HCT116 (cell line): ENCODE data around the gene E4F1. TPM values are rescaled to one million over a fixed set of nuclear protein-coding genes. Genes with fewer than 3 reads are reported as not detected.
A peak's percentile ranks its signal among the peaks of the same experiment; 100 is the strongest.

Source experiments
- ATAC-seq: fragments of 200-7000 bp; cut with Tn5 transposase; 2 replicates; pipeline ENCODE4 v1.9.1; 2020; ENCODE audit warnings: mild to moderate bottlenecking, moderate library complexity
- BruUV-seq: library from RNA; stranded (reverse); fragments of 400-500 nt; replicated peaks from 2 replicates; lab custom pipeline; 2021; lab: Mats Ljungman, UMichigan
- CTCF ChIA-PET: fragments of 300-600 bp; sonication (Branson Sonifier 250); formaldehyde crosslinking; loops from one replicate; lab custom pipeline; 2021; ENCODE audit warnings: antibody characterized with exemption; lab: Charles Lee
- POLR2A ChIA-PET: fragments of 300-600, 350-600 bp; sonication (Branson Sonifier 250); formaldehyde crosslinking; loops from one replicate; lab custom pipeline; 2021; ENCODE audit warnings: antibody characterized with exemption; lab: Charles Lee
- RAD21 ChIA-PET, 2 experiments: fragments of 300-600 bp; sonication (Branson Sonifier 250); formaldehyde crosslinking; loops; one replicate each; lab custom pipeline; 2023; ENCODE audit warnings: low total read pairs in 2 of 2; ENCODE audit not compliant: uncharacterized antibody in 2 of 2, unreplicated experiment in 2 of 2, low non-redundant PET in 1 of 2; lab: Charles Lee
- DNase-seq: peaks from one replicate; pipeline ENCODE4 v3.0.0-alpha.2; 2010; ENCODE audit warnings: low read depth, low spot score
- H2AFZ ChIP-seq: fragments of 200-600 bp; shearing (Covaris generic), sonication (generic); 2 replicates; pipeline ENCODE4 v1.6.1; 2017; ENCODE audit warnings: low read depth, mixed run types, mixed read lengths, antibody characterized with exemption, low read length; ENCODE audit not compliant: poor library complexity, severe bottlenecking
- H3K27ac ChIP-seq: 2 replicates; pipeline ENCODE4 v1.5.1; 2012; ENCODE audit warnings: low read depth, low read length
- H3K27me3 ChIP-seq: fragments of 200-600 bp; sonication (generic); 2 replicates; pipeline ENCODE4 v1.6.1; 2016; ENCODE audit warnings: mixed run types, low read length, mixed read lengths; ENCODE audit not compliant: insufficient read depth
- H3K36me3 ChIP-seq, 2 experiments: fragments of 200-500 bp in 1 of 2; fragments of 200-600 bp in 1 of 2; sonication (Bioruptor generic) in 1 of 2; sonication (generic) in 1 of 2; 2 replicates each; pipeline versions ENCODE4 v1.5.1 to v1.6.1; 2014 to 2016; ENCODE audit warnings: low read length in 2 of 2, inconsistent platforms in 1 of 2, mixed read lengths in 1 of 2, mixed run types in 1 of 2; ENCODE audit not compliant: insufficient read depth in 2 of 2, control insufficient read depth in 1 of 2
- H3K4me1 ChIP-seq, 2 experiments: fragments of 200-600 bp in 1 of 2; sonication (generic) in 1 of 2; 2 replicates each; pipeline versions ENCODE4 v1.5.1 to v1.6.1; 2012 to 2017; ENCODE audit warnings: low read length in 2 of 2, inconsistent platforms in 1 of 2, mild to moderate bottlenecking in 1 of 2, mixed read lengths in 1 of 2, mixed run types in 1 of 2, moderate library complexity in 1 of 2; ENCODE audit not compliant: insufficient read depth in 2 of 2, control insufficient read depth in 1 of 2
- H3K4me2 ChIP-seq: fragments of 200-600 bp; sonication (generic); 2 replicates; pipeline ENCODE4 v1.6.1; 2017; ENCODE audit warnings: mixed run types, low read length, mixed read lengths
- H3K4me3 ChIP-seq, 2 experiments: fragments of 200-600 bp in 1 of 2; sonication (generic) in 1 of 2; replicated peaks in 1 of 2; 2 replicates each; pipeline ENCODE4 v1.5.1; 2011 to 2016; ENCODE audit warnings: low read length in 2 of 2, control low read depth in 1 of 2, low read depth in 1 of 2, mild to moderate bottlenecking in 1 of 2, mixed read lengths in 1 of 2, mixed run types in 1 of 2
- H3K79me2 ChIP-seq: fragments of 200-600 bp; sonication (generic); 2 replicates; pipeline ENCODE4 v1.6.1; 2017; ENCODE audit warnings: mild to moderate bottlenecking, mixed run types, low read length, moderate library complexity, mixed read lengths; ENCODE audit not compliant: insufficient read depth
- H3K9ac ChIP-seq: fragments of 200-600 bp; sonication (generic); 2 replicates; pipeline ENCODE4 v1.6.1; 2016; ENCODE audit warnings: low read length, mixed read lengths
- H3K9me2 ChIP-seq: fragments of 200-600 bp; sonication (generic), shearing (Covaris generic); 2 replicates; pipeline ENCODE4 v1.6.1; 2017; ENCODE audit warnings: mixed run types, mild to moderate bottlenecking, moderate library complexity; ENCODE audit not compliant: insufficient read depth
- H3K9me3 ChIP-seq, 2 experiments: fragments of 200-500 bp in 1 of 2; fragments of 200-600 bp in 1 of 2; sonication (Bioruptor generic) in 1 of 2; sonication (generic) in 1 of 2; 2 replicates each; pipeline ENCODE4 v1.6.1; 2014 to 2017; ENCODE audit warnings: low read length in 2 of 2, mixed read lengths in 2 of 2, inconsistent platforms in 1 of 2, low read depth in 1 of 2, mild to moderate bottlenecking in 1 of 2, mixed run types in 1 of 2, moderate library complexity in 1 of 2; ENCODE audit not compliant: control insufficient read depth in 1 of 2, insufficient read depth in 1 of 2
- H4K20me1 ChIP-seq: fragments of 200-600 bp; sonication (generic), shearing (Covaris generic); 2 replicates; pipeline ENCODE4 v1.6.1; 2017; ENCODE audit warnings: mixed run types, mild to moderate bottlenecking, moderate library complexity; ENCODE audit not compliant: insufficient read depth
- CBX3 ChIP-seq: IDR thresholded peaks from 2 replicates; pipeline ENCODE4 v1.6.1; 2012; ENCODE audit warnings: low read depth
- CEBPB ChIP-seq: IDR thresholded peaks from 2 replicates; pipeline ENCODE4 v1.6.1; 2012; ENCODE audit warnings: low read depth
- ELF1 ChIP-seq: IDR thresholded peaks from 2 replicates; pipeline ENCODE4 v1.6.1; 2012; ENCODE audit warnings: low read depth, borderline replicate concordance
- EZH2 ChIP-seq: fragments of 200-600 bp; sonication (generic); IDR thresholded peaks from 2 replicates; pipeline ENCODE4 v1.6.1; 2017; ENCODE audit warnings: antibody characterized with exemption, mixed run types
- EZH2phosphoT487 ChIP-seq: fragments of 200-600 bp; IDR thresholded peaks from 2 replicates; pipeline ENCODE4 v1.6.1; 2018; ENCODE audit warnings: antibody characterized with exemption, borderline replicate concordance
- FOSL1 ChIP-seq: IDR thresholded peaks from 2 replicates; pipeline ENCODE4 v1.6.1; 2012; ENCODE audit warnings: low read depth
- POLR2AphosphoS5 ChIP-seq: IDR thresholded peaks from 2 replicates; pipeline ENCODE4 v1.6.1; 2011; ENCODE audit warnings: mild to moderate bottlenecking, low read depth, low read length, moderate library complexity
- RAD21 ChIP-seq: IDR thresholded peaks from 2 replicates; pipeline ENCODE4 v1.6.1; 2012; ENCODE audit warnings: low read depth, mild to moderate bottlenecking
- SP1 ChIP-seq: IDR thresholded peaks from 2 replicates; pipeline ENCODE4 v1.6.1; 2012; ENCODE audit warnings: low read depth
- YY1 ChIP-seq: IDR thresholded peaks from 2 replicates; pipeline ENCODE4 v1.6.1; 2011; ENCODE audit warnings: low read length, low read depth, moderate library complexity, mild to moderate bottlenecking; ENCODE audit not compliant: insufficient replicate concordance; ENCODE audit errors: extremely low read depth
- ZBTB33 ChIP-seq: IDR thresholded peaks from 2 replicates; pipeline ENCODE4 v1.6.1; 2011; ENCODE audit warnings: mild to moderate bottlenecking, low read length, moderate library complexity; ENCODE audit not compliant: insufficient replicate concordance; ENCODE audit errors: extremely low read depth
- ZFX ChIP-seq: fragments of 450-650 bp; IDR thresholded peaks from 2 replicates; pipeline ENCODE4 v1.6.1; 2017
- ZNF274 ChIP-seq: fragments of 200-500 bp; sonication (Bioruptor generic); IDR thresholded peaks from 2 replicates; pipeline ENCODE4 v1.6.1; 2014; ENCODE audit warnings: mild to moderate bottlenecking, low read depth, low read length, inconsistent platforms
- intact Hi-C: fragments of 100-400 bp; cut with micrococcal nuclease; formaldehyde crosslinking; loops from 2 replicates; pipeline ENCODE4 v1.10.0; 2022
- total RNA-seq: library from RNA; stranded (reverse); gene quantifications from one replicate; pipeline ENCODE4 v1.2.1, GENCODE V29; 2021; ENCODE audit not compliant: unreplicated experiment
- TF ChIP-seq, protein P1 (sequence below): IDR thresholded peaks from 2 replicates; pipeline ENCODE4 v1.6.1; 2012
- TF ChIP-seq, protein P2 (sequence below): IDR thresholded peaks from 2 replicates; pipeline ENCODE4 v1.6.1; 2012; ENCODE audit warnings: low read depth

E4F1 gene
- total RNA-seq, 1 experiment from 2014 or later = 40.7 TPM

GRCh38 chr16:2226245-2226793 is 2.9 kb downstream of the E4F1 start:
- ChIA-PET CTCF (no interaction called here), RAD21 (interaction anchor here (0.6 to 1.1 kb wide), 3 partner anchors 8 to 32 kb away, joined by 3 to 4 read pairs (median 3); no protein-coding TSS in a partner anchor), POLR2A (interaction anchor here (0.6 to 1.4 kb wide), 5 partner anchors 13 to 525 kb away, joined by 3 to 6 read pairs (median 4); partner anchors contain the start of genes ECI1 and TRAF7)
- no peak for DNase-seq
- no peak overlapping the region for H2AFZ ChIP-seq
- ATAC-seq = no peak
- H3K4me3 ChIP-seq = no peak overlapping the region
- no peaks in the 10 kb centered on the region for H3K9me2 ChIP-seq
- H3K9ac ChIP-seq = no peak overlapping the region
- peaks cover 6 to 16% of the 10 kb centered on the region in 2 experiments; a peak in 3 of 4 replicates for H3K36me3 ChIP-seq
- peaks cover 63% of the 10 kb centered on the region for H3K79me2 ChIP-seq
- peak overlapping the region; percentile 97 for H3K27ac ChIP-seq
- H3K9me3 ChIP-seq = no peaks in the 10 kb centered on the region
- no peaks in the 10 kb centered on the region for H3K27me3 ChIP-seq
- TF ChIP-seq ZNF274 (no peak), POLR2AphosphoS5 (no peak), ZBTB33 (no peak), RAD21 (no peak), ZFX (no peak), CBX3 (no peak), EZH2 (no peak), EZH2phosphoT487 (no peak), ELF1 (no peak), YY1 (no peak), CEBPB (no peak), FOSL1 (no peak), SP1 (no peak)
- TF ChIP-seq, protein P1, sequence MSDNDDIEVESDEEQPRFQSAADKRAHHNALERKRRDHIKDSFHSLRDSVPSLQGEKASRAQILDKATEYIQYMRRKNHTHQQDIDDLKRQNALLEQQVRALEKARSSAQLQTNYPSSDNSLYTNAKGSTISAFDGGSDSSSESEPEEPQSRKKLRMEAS = no peak
- TF ChIP-seq, protein P2, sequence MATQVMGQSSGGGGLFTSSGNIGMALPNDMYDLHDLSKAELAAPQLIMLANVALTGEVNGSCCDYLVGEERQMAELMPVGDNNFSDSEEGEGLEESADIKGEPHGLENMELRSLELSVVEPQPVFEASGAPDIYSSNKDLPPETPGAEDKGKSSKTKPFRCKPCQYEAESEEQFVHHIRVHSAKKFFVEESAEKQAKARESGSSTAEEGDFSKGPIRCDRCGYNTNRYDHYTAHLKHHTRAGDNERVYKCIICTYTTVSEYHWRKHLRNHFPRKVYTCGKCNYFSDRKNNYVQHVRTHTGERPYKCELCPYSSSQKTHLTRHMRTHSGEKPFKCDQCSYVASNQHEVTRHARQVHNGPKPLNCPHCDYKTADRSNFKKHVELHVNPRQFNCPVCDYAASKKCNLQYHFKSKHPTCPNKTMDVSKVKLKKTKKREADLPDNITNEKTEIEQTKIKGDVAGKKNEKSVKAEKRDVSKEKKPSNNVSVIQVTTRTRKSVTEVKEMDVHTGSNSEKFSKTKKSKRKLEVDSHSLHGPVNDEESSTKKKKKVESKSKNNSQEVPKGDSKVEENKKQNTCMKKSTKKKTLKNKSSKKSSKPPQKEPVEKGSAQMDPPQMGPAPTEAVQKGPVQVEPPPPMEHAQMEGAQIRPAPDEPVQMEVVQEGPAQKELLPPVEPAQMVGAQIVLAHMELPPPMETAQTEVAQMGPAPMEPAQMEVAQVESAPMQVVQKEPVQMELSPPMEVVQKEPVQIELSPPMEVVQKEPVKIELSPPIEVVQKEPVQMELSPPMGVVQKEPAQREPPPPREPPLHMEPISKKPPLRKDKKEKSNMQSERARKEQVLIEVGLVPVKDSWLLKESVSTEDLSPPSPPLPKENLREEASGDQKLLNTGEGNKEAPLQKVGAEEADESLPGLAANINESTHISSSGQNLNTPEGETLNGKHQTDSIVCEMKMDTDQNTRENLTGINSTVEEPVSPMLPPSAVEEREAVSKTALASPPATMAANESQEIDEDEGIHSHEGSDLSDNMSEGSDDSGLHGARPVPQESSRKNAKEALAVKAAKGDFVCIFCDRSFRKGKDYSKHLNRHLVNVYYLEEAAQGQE = no peak
- H3K4me1 ChIP-seq = peaks cover 25 to 30% of the 10 kb centered on the region in 2 experiments
- TSS peak; percentile 11 for BruUV-seq
- no peaks in the 10 kb centered on the region; the same call in 1 of the 2 replicates for H4K20me1 ChIP-seq
- intact Hi-C loops = no loop called here
- H3K4me2 ChIP-seq = peak overlapping the region; percentile 75
